ENCODE measurements around the gene ZFR2. TPM values are rescaled to one million over a fixed set of nuclear protein-coding genes. Genes with fewer than 3 reads are reported as not detected.

ZFR2 gene
- total and polyA plus RNA-seq, 10 of the 15 experiments (the other 5 are each of a cell fraction or from before 2014, with no cell fraction given): 0.18 TPM; not detected in 9

DNA sequence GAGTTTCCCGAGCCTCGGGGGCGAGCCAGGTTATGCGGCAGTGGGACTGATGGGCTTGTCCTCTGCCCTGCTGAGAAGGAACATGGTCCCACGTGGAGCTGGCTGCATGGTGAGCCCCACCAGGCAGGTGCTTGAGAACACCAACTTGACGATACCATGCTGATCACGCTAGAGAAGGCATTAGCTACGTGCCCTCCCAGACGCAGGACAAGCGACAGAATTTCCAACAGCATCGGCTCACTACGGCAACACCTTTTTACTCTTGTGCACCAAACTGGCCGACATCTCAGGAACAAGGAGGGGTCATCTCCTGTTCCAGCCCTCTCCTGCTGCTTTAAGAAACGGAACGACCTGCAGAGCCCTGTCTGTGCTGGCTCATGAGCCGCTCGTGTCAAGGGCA is 8.3 kb downstream of the ZFR2 start (continued):
- TF ChIP-seq, protein P1, sequence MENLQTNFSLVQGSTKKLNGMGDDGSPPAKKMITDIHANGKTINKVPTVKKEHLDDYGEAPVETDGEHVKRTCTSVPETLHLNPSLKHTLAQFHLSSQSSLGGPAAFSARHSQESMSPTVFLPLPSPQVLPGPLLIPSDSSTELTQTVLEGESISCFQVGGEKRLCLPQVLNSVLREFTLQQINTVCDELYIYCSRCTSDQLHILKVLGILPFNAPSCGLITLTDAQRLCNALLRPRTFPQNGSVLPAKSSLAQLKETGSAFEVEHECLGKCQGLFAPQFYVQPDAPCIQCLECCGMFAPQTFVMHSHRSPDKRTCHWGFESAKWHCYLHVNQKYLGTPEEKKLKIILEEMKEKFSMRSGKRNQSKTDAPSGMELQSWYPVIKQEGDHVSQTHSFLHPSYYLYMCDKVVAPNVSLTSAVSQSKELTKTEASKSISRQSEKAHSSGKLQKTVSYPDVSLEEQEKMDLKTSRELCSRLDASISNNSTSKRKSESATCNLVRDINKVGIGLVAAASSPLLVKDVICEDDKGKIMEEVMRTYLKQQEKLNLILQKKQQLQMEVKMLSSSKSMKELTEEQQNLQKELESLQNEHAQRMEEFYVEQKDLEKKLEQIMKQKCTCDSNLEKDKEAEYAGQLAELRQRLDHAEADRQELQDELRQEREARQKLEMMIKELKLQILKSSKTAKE (IDR thresholded peaks at IDR 0.05; ENCODE audit: low read depth, poor library complexity, severe bottlenecking): no peak
- no peak for TF ChIP-seq HDAC2 (IDR thresholded peaks at IDR 0.05)
- no peak for TF ChIP-seq BHLHE40 (IDR thresholded peaks at IDR 0.05; ENCODE audit: borderline replicate concordance in 1 of 2, low read depth in 2 of 2, low read length in 1 of 2)
- no peak for TF ChIP-seq CBX5 (IDR thresholded peaks at IDR 0.05; ENCODE audit: low read depth)

DNA sequence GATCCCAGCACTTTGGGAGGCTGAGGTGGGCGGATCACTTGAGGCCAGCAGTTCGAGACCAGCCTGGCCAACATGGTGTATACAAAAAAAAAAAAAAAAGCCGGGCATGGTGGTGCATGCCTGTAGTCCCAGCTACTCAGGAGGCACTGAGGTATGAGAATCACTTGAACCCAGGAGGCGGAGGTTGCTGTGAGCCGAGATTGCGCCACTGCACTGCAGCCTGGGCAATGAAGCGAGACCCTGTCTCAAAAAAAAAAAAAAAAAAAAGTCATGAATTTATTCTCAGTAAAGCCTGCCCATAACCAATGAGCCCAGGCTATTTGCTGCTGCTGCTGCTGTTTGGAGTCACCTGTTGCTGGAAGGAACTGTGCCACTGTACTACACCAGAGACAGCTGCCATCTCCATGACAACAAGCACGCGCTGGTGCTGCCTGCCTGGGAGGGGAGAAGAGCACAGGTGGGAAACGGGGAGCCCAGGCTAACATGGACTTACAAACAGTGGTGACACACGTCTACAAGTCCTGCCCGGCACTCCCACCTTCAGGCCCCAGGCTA is 11.3 kb downstream of the ZFR2 start:
- Histone ChIP-seq H3K27me3 (replicated peaks in 1 of 2; ENCODE audit: control insufficient read depth in 2 of 2, insufficient read depth in 2 of 2, low read length in 1 of 2) (no peaks in the 10 kb centered on the region), H3K79me2 (ENCODE audit: control insufficient read depth, insufficient read depth, low read length) (no peaks in the 10 kb centered on the region), H3K4me2 (ENCODE audit: control insufficient read depth, insufficient read depth) (no peak overlapping the region), H3K36me3 (ENCODE audit: control insufficient read depth in 2 of 2, insufficient read depth in 2 of 2, low read length in 1 of 2) (no peaks in the 10 kb centered on the region), H4K20me1 (ENCODE audit: control insufficient read depth, insufficient read depth) (no peaks in the 10 kb centered on the region), H3K4me3 (no peak overlapping the region), H3K9me3 (replicated peaks; ENCODE audit: control insufficient read depth, insufficient read depth, low read length) (no peaks in the 10 kb centered on the region; the same call in 1 of the 3 replicates), H3K27ac (ENCODE audit: control insufficient read depth, insufficient read depth) (no peak overlapping the region), H2AFZ (ENCODE audit: control insufficient read depth, low read depth, low read length) (no peak overlapping the region), H3K4me1 (ENCODE audit: control insufficient read depth, insufficient read depth, low read length) (no peaks in the 10 kb centered on the region), H3K9ac (ENCODE audit: control insufficient read depth, insufficient read depth, low read length) (no peak overlapping the region)
- intact Hi-C loops (cut with micrococcal nuclease; ENCODE audit: unreplicated experiment): no loop called here
- ChIA-PET POLR2A (interaction anchor here (0.7 kb wide), 1 partner anchor 110 kb away, joined by 3 read pairs; no protein-coding TSS in a partner anchor), RAD21 (ENCODE audit: unreplicated experiment) (interaction anchor here (0.6 to 0.7 kb wide), 2 partner anchors 23 to 1765 kb away, joined by 3 to 4 read pairs; partner anchors contain the start of gene ATCAY), CTCF (interaction anchor here (0.6 kb wide), 1 partner anchor 423 kb away, joined by 4 read pairs; no protein-coding TSS in a partner anchor), SMC1A (ENCODE audit: uncharacterized antibody, unreplicated experiment) (interaction anchor here (1.2 kb wide), 1 partner anchor 344 kb away, joined by 4 read pairs; no protein-coding TSS in a partner anchor)
- FAIRE-seq: no peak
- ATAC-seq: peak; percentile 96
- 15% methylated on average over 10 of the region's 12 CpGs for WGBS (ENCODE audit: insufficient coverage, insufficient replicate concordance, low lambda C conversion rate, missing lambda C conversion rate)
- no peak for DNase-seq (ENCODE audit: low read depth, low spot score)
- in situ Hi-C loops (cut with MboI): no loop called here
- no TSS peak for BruUV-seq (replicated peaks)
- no peak for TF ChIP-seq ZNF24 (IDR thresholded peaks at IDR 0.05)
- TF ChIP-seq, protein P2, sequence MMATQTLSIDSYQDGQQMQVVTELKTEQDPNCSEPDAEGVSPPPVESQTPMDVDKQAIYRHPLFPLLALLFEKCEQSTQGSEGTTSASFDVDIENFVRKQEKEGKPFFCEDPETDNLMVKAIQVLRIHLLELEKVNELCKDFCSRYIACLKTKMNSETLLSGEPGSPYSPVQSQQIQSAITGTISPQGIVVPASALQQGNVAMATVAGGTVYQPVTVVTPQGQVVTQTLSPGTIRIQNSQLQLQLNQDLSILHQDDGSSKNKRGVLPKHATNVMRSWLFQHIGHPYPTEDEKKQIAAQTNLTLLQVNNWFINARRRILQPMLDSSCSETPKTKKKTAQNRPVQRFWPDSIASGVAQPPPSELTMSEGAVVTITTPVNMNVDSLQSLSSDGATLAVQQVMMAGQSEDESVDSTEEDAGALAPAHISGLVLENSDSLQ (IDR thresholded peaks at IDR 0.05): peak; percentile 24; the same call in 1 of the 2 replicates
- TF ChIP-seq BMI1 (IDR thresholded peaks at IDR 0.05; ENCODE audit: borderline replicate concordance): peak; percentile 88
- TF ChIP-seq, protein P3, sequence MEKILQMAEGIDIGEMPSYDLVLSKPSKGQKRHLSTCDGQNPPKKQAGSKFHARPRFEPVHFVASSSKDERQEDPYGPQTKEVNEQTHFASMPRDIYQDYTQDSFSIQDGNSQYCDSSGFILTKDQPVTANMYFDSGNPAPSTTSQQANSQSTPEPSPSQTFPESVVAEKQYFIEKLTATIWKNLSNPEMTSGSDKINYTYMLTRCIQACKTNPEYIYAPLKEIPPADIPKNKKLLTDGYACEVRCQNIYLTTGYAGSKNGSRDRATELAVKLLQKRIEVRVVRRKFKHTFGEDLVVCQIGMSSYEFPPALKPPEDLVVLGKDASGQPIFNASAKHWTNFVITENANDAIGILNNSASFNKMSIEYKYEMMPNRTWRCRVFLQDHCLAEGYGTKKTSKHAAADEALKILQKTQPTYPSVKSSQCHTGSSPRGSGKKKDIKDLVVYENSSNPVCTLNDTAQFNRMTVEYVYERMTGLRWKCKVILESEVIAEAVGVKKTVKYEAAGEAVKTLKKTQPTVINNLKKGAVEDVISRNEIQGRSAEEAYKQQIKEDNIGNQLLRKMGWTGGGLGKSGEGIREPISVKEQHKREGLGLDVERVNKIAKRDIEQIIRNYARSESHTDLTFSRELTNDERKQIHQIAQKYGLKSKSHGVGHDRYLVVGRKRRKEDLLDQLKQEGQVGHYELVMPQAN (conservative IDR thresholded peaks at IDR 0.05): no peak
- peak in 1 of 2 experiments; percentile 56; a peak in 2 of 4 replicates for TF ChIP-seq BHLHE40 (IDR thresholded peaks at IDR 0.05; ENCODE audit: borderline replicate concordance in 1 of 2, low read depth in 2 of 2, low read length in 1 of 2)
- no peak for TF ChIP-seq BACH1 (IDR thresholded peaks at IDR 0.05; ENCODE audit: borderline replicate concordance)
- no peak for TF ChIP-seq BRCA1 (IDR thresholded peaks at IDR 0.05; ENCODE audit: low read depth, low read length)
- TF ChIP-seq RB1 (IDR thresholded peaks at IDR 0.05; ENCODE audit: borderline replicate concordance): no peak
- no peak for TF ChIP-seq ZBED1 (IDR thresholded peaks at IDR 0.05; ENCODE audit: borderline replicate concordance)
- TF ChIP-seq KDM1A (IDR thresholded peaks at IDR 0.05; ENCODE audit: borderline replicate concordance): no peak
- TF ChIP-seq TCF12 (IDR thresholded peaks at IDR 0.05; ENCODE audit: low read depth, low read length): 0 out of 2 replicates have a peak, but pooled peaks have one; percentile 16
